DMS114 treated with DMSO at 0.1 percent for 48 hours (cell line): ENCODE results near the gene METTL1.
"Not testable (repeated sequence)": the region's sequence is repeated elsewhere in the genome, so short reads cannot be mapped to it uniquely, and the experiment has no call there.

Experiments
- DNase-seq: peaks from one replicate; lab custom pipeline; 2025; ENCODE audit not compliant: unreplicated experiment; lab: John Stamatoyannopoulos, UW

METTL1 gene

DNA sequence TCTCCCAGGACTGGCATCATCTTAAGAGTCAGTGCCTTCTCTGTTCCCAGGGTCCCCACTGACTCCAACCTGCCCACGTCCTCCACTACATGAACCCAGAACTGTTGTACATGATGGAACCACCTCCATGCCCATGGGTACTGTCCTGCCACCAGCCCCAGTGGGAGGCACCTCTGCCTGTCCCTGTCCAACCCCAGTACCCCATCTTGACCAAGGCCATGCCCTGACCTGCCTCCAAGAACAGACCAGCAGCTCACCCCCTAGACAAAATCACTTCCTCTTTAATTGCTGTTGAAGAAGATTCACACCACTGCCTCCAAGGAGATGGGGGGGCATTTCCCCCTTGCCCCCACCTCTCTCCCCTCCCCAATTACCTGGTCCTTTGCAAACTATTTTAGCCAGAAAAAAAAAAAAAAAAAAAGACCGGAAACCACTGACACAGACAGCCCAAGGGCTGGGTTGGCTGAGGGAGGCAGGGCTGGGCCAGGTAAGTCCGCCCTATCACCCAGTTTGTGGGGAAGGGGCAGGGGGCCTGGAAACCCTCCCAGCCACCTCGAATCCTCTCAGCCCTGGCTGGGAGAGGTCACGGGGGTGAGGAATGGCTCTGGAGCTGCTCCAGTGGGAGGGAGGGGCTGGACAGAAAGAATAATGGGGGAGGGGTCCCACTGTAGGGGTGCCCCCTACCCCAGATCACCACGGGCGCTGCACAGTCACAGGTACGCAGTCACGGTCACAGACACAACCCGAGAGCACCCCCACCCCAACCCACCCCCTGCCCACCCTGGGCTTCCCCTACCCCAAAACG, 46.8 kb downstream of the METTL1 start:
- DNase-seq, result no peak

DNA sequence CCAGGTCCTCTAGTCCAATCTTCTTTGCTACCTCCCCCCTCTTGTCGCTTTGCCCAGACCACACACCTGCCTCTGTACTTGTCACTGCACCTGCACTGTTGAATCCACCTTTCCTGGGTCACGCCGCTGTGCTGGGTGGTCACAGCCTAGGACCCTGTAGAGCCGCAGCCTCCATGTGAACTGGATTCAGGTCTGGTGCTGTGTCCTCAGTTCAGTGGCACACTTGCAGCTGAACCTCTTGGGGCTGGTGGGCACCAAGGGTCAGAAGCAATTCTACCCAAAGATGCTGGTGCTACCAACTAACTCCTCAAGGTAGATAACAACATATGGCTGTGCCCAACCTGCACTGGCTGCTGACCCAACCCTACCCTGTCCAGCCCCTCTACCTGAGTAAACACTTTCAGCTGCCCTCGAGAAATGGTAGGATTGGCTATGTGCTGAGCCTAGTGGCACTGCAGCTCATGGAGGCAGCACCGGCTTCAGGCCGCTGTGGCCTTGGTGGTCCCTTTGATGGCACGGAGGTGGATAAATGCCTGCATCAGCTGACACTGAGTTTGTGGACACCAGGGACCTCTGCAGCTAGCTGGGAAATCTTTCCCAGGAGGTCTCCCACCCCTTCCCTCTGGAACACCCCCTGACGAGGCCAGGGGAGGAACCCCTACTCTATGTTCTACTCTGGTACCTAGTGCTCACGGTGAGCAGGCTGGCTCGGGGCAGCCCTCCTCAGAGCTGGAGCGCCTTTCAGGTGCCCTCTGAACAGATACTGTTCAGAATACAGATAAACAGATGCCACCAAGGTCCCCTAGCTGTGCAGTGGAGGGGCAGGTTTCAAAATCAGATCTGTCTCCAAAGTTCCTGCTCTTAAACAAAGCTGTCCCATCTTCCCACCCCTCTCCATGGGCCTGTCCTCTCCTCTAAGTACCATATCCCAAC, 47.6 kb downstream of the METTL1 start:
- no peak for DNase-seq

DNA sequence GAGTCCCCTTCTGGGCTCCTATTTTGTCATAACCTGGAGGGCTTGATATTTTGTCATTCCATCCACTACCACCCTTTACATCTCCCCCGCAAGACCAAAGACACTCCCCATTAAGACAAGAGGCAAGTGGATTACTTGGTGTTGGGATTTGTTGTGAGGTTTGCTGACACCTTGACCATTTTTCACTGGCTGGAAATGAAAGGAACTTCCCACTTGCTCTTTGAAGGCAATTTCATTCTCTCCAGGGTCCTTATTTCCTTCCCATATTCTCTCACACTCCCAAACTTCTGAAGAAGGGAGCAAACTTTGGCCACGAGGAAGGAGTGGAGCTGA, 48.3 kb downstream of the METTL1 start:
- no peak for DNase-seq

DNA sequence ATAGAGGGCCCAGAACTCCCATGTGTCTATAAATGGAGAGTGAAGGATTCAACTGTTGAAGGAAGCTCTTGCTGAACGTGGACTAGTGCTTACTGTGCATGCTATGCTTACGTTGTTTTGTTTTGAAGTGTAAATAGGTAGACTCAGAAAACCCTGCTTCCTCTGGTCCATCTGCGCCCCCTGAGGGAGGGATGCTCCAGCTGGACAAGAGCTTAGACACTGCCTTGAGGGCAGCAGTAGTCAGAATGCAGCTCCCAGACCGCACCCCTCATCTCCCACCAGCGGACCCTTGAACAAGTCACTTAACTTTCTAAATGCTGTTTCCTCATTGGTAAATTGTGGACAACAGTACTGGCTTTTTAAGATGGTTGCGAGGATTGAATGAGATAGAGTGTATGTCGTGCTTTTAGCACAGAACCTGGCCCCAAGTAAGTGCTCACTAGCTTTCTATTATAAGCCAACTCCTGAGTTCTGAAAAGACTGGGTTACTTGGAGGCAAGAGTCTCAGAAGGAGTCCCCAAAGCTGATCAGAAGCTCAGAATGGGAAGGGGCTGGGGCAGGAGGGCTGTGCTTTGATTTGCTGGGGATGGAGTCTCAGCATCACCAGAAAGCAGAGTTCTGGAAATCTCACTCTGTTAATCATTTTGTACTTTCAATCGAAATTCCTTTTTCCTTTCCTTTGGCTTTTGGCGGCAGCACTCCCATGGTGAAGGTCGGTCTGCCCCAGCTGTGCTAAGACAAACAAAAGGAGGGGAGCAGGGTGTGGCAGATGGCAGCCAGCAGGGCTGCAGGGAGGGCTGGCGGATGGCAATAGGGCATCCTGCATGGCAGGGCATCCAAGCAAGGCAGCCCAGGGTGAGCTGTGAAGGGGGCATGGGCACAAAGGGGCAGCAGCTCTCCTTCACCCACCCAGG, 48.9 kb downstream of the METTL1 start:
- no peak for DNase-seq

DNA sequence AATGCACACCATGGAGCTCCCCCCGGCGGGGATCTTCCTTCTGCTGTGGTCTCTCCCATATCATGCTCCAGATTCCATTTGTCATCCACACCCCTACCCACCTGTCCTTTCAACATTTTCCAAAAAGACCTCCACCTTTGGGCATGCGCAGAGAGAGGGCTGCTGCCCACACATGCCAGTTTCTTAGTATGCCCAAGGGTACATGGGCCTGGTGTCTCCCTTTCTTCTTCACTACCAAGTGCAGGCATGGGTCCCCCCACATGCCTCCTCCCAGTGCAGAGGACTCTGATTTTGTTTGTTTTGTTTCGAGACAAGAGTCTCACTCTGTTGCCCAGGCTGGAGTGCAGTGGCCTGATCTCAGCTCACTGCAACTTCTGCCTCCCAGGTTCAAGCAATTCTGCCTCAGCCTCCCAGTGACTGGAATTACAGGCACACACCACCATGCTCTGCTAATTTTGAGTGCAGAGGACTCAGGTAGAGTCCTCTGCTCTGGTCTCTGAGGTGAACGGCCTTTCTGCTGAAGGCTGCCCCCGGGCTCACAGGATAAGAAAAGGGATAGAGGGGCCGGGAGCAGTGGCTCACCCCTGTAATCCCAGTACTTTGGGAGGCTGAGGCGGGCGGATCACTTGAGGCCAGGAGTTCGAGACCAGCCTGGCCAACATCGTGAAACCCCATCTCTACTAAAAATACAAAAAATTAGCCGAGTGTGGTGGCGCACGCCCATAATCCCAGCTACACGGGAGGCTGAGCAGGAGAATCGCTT, 49.9 kb downstream of the METTL1 start:
- DNase-seq, result not testable (repeated sequence)

DNA sequence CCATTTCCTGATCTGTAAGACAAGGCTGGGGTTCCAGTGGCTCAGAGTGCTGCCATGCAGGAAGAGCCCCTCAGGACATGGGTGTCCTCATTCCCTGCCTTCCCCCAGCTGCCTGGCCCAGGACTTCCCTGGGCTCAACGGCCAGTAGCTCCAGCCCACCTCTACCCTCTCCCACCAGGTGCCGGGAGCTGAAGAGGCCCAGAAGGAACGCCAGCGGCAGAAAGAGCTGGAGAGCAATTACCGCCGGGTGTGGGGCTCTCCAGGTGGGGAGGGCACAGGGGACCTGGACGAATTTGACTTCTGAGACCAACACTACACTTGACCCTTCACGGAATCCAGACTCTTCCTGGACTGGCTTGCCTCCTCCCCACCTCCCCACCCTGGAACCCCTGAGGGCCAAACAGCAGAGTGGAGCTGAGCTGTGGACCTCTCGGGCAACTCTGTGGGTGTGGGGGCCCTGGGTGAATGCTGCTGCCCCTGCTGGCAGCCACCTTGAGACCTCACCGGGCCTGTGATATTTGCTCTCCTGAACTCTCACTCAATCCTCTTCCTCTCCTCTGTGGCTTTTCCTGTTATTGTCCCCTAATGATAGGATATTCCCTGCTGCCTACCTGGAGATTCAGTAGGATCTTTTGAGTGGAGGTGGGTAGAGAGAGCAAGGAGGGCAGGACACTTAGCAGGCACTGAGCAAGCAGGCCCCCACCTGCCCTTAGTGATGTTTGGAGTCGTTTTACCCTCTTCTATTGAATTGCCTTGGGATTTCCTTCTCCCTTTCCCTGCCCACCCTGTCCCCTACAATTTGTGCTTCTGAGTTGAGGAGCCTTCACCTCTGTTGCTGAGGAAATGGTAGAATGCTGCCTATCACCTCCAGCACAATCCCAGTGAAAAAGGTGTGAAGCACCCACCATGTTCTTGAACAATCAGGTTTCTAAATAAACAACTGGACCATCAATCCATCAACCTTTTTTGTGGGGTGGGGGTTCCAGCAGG, 51.0 kb downstream of the METTL1 start:
- no peak for DNase-seq

DNA sequence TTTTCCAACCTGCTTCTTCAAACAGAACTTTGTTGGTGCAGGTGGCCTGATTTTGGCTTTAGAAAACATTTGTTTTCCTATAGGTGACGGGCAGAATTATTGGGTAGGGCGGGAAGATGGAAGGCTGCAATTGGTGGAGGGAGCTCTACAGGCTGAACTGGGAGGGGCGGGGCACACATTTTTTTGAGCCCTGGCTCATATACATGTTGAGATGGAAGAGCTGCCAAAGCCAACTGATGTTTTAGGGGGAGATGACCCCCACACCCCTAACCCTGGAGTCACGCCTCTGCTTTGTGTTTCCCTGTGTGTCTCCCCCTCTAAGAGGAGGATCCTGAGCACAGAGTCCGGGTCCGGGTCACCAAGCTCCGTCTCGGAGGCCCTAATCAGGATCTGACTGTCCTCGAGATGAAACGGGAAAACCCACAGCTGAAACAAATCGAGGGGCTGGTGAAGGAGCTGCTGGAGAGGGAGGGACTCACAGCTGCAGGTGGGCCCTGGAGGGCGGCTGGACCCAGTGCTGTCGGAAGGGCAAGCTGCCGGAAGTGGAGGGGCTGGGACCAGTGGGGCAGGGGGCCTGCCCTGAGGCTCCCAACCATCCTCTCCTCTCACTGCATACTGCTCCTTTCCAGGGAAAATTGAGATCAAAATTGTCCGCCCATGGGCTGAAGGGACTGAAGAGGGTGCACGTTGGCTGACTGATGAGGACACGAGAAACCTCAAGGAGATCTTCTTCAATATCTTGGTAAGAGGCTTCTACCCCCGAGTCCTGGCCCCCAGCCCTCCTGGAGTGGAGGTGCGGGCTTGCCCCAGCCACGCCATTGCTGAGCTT, 51.9 kb downstream of the METTL1 start:
- no peak for DNase-seq

DNA sequence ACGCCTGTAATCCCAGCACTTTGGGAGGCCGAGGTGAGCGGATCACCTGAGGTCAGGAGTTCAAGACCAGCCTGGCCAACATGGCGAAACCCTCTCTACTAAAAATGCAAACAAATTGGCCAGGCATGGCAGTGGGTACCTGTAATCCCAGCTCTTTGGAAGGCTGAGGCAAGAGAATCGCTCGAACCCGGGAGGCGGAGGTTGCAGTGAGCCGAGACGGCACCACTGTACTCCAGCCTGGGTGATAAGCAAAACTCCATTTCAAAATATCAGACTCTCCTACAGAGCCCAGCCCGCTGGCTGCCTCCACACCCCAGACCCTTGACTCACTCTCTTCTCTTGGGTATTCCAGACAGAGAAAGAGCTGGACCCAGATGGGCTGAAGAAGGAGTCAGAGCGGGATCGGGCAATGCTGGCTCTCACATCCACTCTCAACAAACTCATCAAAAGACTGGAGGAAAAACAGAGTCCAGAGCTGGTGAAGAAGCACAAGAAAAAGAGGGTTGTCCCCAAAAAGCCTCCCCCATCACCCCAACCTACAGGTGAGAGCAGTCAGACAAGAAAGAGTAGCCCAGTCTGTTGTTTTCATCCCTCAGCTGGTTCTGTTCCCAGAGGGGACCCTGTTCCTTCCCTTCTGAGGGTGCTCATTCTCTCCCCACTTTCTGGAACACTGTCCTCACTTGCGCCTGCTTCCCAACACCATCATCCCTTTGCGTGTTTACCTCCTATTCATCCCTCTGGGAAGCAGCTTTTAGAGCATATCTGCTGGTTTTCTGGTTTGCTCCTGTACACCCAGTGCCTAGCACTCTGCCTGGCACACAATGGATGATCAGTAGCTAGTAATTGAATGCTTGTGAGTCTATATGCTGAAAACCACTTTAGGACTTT, 53.0 kb downstream of the METTL1 start:
- DNase-seq, result no peak
